ENCODE results near the gene PTPRT. TPM values are rescaled to one million over a fixed set of nuclear protein-coding genes. Genes with fewer than 3 reads are reported as not detected.

Gene PTPRT
- total and polyA plus RNA-seq, 12 donors, result 0.04 to 0.53 (median 0.22) TPM; not detected in 1

DNA sequence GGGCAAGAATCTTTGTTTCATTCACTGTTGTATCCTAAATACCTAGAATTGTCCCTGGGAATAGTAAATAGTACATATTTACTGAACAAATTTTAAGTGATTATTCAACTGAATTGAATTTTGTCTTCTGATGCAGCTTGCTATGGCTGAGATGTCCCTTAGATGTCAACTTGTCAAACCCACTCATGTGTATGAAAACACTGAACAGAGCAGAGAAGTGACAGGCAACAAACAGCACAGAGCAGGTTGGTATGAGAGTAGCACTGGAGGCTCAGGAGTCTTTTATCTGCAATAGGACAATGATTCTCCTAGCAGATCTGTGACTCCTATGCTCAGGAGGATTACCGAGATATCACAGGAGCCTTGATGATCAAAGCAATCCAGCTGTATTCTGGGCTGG is 1031.4 kb downstream of the PTPRT start:
- Histone ChIP-seq H3K4me3 (no peak overlapping the region), H3K9me3 (no peaks in the 10 kb centered on the region), H3K4me1 (peaks cover 0 to 12% (median 0%) of the 10 kb centered on the region in 9 donors), H3K27ac (no peak overlapping the region), H3K36me3 (no peaks in the 10 kb centered on the region), H3K27me3 (peaks cover 0 to 5% (median 0%) of the 10 kb centered on the region in 7 donors)
- DNase-seq, result no peak
- TF ChIP-seq, protein P1, sequence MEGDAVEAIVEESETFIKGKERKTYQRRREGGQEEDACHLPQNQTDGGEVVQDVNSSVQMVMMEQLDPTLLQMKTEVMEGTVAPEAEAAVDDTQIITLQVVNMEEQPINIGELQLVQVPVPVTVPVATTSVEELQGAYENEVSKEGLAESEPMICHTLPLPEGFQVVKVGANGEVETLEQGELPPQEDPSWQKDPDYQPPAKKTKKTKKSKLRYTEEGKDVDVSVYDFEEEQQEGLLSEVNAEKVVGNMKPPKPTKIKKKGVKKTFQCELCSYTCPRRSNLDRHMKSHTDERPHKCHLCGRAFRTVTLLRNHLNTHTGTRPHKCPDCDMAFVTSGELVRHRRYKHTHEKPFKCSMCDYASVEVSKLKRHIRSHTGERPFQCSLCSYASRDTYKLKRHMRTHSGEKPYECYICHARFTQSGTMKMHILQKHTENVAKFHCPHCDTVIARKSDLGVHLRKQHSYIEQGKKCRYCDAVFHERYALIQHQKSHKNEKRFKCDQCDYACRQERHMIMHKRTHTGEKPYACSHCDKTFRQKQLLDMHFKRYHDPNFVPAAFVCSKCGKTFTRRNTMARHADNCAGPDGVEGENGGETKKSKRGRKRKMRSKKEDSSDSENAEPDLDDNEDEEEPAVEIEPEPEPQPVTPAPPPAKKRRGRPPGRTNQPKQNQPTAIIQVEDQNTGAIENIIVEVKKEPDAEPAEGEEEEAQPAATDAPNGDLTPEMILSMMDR (IDR thresholded peaks at IDR 0.05), result no peak
- intact Hi-C loops (cut with DNase I), result no loop called here
- ATAC-seq, result no peak
- 42 to 58% methylated on average over 1 of the region's 1 CpG for WGBS, 2 donors

DNA sequence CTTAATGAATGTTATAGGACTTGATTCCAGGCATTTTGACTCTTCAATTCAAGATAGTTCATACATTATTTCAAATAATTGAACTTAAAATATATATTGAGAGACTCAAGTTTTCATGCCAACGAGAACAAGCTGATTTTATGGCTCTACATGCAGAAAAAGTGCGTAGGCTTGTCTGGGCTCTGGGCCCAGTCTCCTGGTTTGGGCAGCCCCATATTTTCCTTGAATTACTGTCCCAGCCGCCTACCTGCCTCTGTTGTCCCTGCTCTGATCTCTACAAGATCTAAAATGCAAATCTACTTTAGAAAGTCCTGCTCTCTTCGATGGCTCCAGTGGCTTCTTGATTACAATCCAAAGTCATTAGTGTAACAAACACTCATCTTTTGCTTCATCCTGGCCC is 1034.1 kb downstream of the PTPRT start:
- ATAC-seq, result no peak
- TF ChIP-seq, protein P1 (IDR thresholded peaks at IDR 0.05), result no peak
- intact Hi-C loops (cut with DNase I), result no loop called here
- H3K27me3 ChIP-seq, result peaks cover 0 to 4% (median 0%) of the 10 kb centered on the region in 7 donors
- no peak for DNase-seq
- no peaks in the 10 kb centered on the region for H3K9me3 ChIP-seq
- no peak overlapping the region for H3K4me3 ChIP-seq
- peaks cover 0 to 12% (median 0%) of the 10 kb centered on the region in 9 donors for H3K4me1 ChIP-seq
- 80 to 85% methylated on average over 4 of the region's 4 CpGs for WGBS, 2 donors
- H3K27ac ChIP-seq, result no peak overlapping the region
- no peaks in the 10 kb centered on the region for H3K36me3 ChIP-seq

DNA sequence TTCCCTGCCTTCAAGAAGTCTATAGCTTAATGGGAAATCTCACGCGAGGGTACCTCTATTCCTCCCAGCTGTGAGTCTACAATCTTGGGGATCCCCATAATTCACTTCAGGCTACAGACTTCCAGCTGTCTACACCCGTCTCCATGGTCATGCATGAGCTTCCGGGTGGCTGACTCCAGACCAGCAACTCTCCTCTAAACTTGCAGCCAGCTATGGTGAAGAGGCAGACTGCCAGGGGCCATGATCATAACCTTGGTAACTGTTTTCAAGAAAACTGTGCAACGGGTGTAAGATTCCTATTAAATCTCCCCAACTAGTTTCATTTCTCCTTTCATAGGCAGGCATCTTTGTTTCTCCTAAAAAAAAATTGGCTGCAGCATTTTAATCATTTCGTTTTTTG is 1037.1 kb downstream of the PTPRT start:
- Histone ChIP-seq H3K4me1 (no peaks in the 10 kb centered on the region), H3K27ac (no peak overlapping the region), H3K9me3 (no peaks in the 10 kb centered on the region), H3K27me3 (peaks cover 0 to 4% (median 0%) of the 10 kb centered on the region in 7 donors), H3K36me3 (no peaks in the 10 kb centered on the region), H3K4me3 (no peak overlapping the region)
- ATAC-seq, result no peak
- TF ChIP-seq, protein P1 (IDR thresholded peaks at IDR 0.05), result no peak
- WGBS, 2 donors, result 68 to 73% methylated on average over 6 of the region's 6 CpGs
- DNase-seq, result no peak
- intact Hi-C loops (cut with DNase I), result no loop called here

DNA sequence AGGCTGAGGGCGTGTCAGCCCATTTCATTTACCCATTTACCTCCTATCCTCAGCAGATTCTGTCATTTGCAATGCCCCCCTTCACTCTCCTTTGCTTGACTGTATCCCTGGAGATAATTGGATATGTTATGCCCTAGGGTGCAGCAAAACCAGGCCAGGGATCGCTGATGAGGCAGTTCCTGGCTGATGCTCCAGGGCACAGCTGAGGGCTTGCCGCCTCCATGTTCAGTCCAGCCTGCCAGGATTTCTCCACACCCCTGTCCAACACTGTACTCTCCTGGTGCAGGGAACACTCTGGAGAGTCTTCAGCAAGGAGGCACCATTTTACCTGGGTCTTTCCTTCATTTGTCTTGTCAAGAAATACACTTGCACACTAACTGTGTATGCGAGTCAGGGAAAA is 1039.5 kb downstream of the PTPRT start:
- DNase-seq, result no peak
- 87 to 89% methylated on average over 4 of the region's 4 CpGs for WGBS, 2 donors
- Histone ChIP-seq H3K27ac (no peak overlapping the region), H3K36me3 (no peaks in the 10 kb centered on the region), H3K4me1 (no peaks in the 10 kb centered on the region), H3K27me3 (peaks cover 0 to 4% (median 0%) of the 10 kb centered on the region in 7 donors), H3K9me3 (no peaks in the 10 kb centered on the region), H3K4me3 (no peak overlapping the region)
- TF ChIP-seq, protein P1 (IDR thresholded peaks at IDR 0.05), result no peak
- intact Hi-C loops (cut with DNase I), result no loop called here
- ATAC-seq, result no peak

Data from heart right ventricle (tissue), 16 donors.